HEK293 (cell line): Measurements from ENCODE around the gene TTC39C.

Experiments used
- AEBP2 ChIP-seq: fragments of 450-650 bp; formaldehyde crosslinking; IDR thresholded peaks from 2 replicates; pipeline ENCODE4 v1.5.1; 2016; ENCODE audit warnings: missing biosample characterization, missing genetic modification characterization, borderline replicate concordance
- ATF2 ChIP-seq: fragments of 450-650 bp; formaldehyde crosslinking; IDR thresholded peaks from 2 replicates; pipeline ENCODE4 v1.5.1; 2016; ENCODE audit warnings: missing biosample characterization, missing genetic modification characterization, low read depth
- ZBTB26 ChIP-seq: fragments of 450-650 bp; formaldehyde crosslinking; optimal IDR thresholded peaks from 2 replicates; pipeline ENCODE3; 2016; ENCODE audit warnings: missing biosample characterization, mild to moderate bottlenecking, missing genetic modification characterization
- ZEB2 ChIP-seq: fragments of 450-650 bp; formaldehyde crosslinking; IDR thresholded peaks from 2 replicates; pipeline ENCODE4 v1.5.1; 2016; ENCODE audit warnings: missing biosample characterization, missing genetic modification characterization
- ZNF148 ChIP-seq: fragments of 450-650 bp; formaldehyde crosslinking; IDR thresholded peaks from 2 replicates; pipeline ENCODE4 v1.5.0; 2017; ENCODE audit warnings: missing biosample characterization, missing genetic modification characterization, borderline replicate concordance
- ZNF223 ChIP-seq: fragments of 450-650 bp; formaldehyde crosslinking; IDR thresholded peaks from 2 replicates; pipeline ENCODE4 v1.5.1; 2016; ENCODE audit warnings: missing biosample characterization, missing genetic modification characterization
- ZNF26 ChIP-seq: fragments of 450-650 bp; formaldehyde crosslinking; IDR thresholded peaks from 2 replicates; pipeline ENCODE4 v1.5.1; 2016; ENCODE audit warnings: missing biosample characterization, missing genetic modification characterization
- ZNF416 ChIP-seq: fragments of 450-650 bp; formaldehyde crosslinking; IDR thresholded peaks from 2 replicates; pipeline ENCODE4 v1.5.1; 2016; ENCODE audit warnings: missing biosample characterization, missing genetic modification characterization
- ZNF571 ChIP-seq: fragments of 450-650 bp; formaldehyde crosslinking; IDR thresholded peaks from 2 replicates; pipeline ENCODE4 v1.5.0; 2017; ENCODE audit warnings: missing biosample characterization, missing genetic modification characterization
- TF ChIP-seq, protein P1 (sequence below): fragments of 450-650 bp; formaldehyde crosslinking; IDR thresholded peaks from 2 replicates; pipeline ENCODE4 v1.5.1; 2016; ENCODE audit warnings: missing biosample characterization, missing genetic modification characterization
- TF ChIP-seq, protein P2 (sequence below): fragments of 450-650 bp; IDR thresholded peaks from 2 replicates; pipeline ENCODE4 v1.5.1; 2018; ENCODE audit warnings: missing biosample characterization, missing genetic modification characterization

GRCh38 chr18:23970161-23971096 is 44.1 kb upstream of the TTC39C start:
- TF ChIP-seq, protein P1, sequence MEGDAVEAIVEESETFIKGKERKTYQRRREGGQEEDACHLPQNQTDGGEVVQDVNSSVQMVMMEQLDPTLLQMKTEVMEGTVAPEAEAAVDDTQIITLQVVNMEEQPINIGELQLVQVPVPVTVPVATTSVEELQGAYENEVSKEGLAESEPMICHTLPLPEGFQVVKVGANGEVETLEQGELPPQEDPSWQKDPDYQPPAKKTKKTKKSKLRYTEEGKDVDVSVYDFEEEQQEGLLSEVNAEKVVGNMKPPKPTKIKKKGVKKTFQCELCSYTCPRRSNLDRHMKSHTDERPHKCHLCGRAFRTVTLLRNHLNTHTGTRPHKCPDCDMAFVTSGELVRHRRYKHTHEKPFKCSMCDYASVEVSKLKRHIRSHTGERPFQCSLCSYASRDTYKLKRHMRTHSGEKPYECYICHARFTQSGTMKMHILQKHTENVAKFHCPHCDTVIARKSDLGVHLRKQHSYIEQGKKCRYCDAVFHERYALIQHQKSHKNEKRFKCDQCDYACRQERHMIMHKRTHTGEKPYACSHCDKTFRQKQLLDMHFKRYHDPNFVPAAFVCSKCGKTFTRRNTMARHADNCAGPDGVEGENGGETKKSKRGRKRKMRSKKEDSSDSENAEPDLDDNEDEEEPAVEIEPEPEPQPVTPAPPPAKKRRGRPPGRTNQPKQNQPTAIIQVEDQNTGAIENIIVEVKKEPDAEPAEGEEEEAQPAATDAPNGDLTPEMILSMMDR (tag by site-specific recombination): no peak
- TF ChIP-seq ZEB2 (tag by site-specific recombination): no peak
- TF ChIP-seq ZNF148 (tag by site-specific recombination): no peak
- no peak for TF ChIP-seq ZNF416 (tag by site-specific recombination)
- TF ChIP-seq ZNF571 (tag by site-specific recombination): no peak
- no peak for TF ChIP-seq ZBTB26 (tag by site-specific recombination)
- TF ChIP-seq AEBP2 (tag by site-specific recombination): no peak
- TF ChIP-seq ZNF223: no peak
- TF ChIP-seq ZNF26: no peak
- TF ChIP-seq, protein P2, sequence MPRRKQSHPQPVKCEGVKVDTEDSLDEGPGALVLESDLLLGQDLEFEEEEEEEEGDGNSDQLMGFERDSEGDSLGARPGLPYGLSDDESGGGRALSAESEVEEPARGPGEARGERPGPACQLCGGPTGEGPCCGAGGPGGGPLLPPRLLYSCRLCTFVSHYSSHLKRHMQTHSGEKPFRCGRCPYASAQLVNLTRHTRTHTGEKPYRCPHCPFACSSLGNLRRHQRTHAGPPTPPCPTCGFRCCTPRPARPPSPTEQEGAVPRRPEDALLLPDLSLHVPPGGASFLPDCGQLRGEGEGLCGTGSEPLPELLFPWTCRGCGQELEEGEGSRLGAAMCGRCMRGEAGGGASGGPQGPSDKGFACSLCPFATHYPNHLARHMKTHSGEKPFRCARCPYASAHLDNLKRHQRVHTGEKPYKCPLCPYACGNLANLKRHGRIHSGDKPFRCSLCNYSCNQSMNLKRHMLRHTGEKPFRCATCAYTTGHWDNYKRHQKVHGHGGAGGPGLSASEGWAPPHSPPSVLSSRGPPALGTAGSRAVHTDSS (tag by site-specific recombination): no peak
- TF ChIP-seq ATF2 (tag by site-specific recombination): no peak
